GM12892 (cell line): ENCODE measurements around the gene TMC5.

Experiments used
- POLR2A ChIP-seq: IDR thresholded peaks from 2 replicates; pipeline ENCODE4 v1.6.1; 2011; ENCODE audit warnings: low read depth, low read length, control low read depth
- POLR2AphosphoS5 ChIP-seq: IDR thresholded peaks from 2 replicates; pipeline ENCODE4 v1.6.1; 2011; ENCODE audit warnings: low read depth, low read length, control low read depth
- TAF1 ChIP-seq: IDR thresholded peaks from 2 replicates; pipeline ENCODE4 v1.6.1; 2011; ENCODE audit warnings: low read depth, mild to moderate bottlenecking, control low read depth, low read length, borderline replicate concordance

DNA sequence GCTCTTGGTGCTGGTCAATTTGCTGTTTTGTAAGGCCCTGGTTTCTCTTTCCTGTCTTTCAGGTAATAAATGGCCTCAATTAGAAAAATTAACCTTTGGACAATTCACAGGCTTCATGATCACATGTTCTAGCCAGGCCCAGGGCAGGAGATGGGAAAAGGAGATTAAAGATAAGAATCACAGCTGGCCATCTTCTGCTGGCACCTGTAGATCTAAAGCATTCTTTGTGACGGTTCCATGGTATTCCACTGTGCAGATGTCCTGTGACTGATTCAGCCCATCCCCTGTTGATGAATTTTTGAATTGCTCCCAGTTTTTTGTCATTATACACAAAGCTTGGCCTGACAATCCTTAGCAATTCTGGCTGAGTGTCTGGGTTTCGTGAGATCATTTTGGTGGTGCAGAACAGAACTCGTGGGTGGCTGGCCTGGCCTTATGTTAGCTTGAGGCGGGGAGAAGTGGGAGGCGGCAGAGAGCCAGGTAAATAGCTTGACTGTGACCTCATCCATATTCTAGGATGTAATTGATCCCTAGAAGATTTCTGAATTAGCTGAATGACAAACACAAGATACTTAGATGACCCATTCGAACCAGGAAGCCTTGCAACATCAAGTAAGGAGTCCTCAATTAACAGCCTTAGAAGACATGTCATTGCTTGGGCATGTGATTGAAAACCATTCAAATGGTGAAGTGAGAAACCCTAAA lies 14.1 kb downstream of the TMC5 start:
- no peak for TF ChIP-seq TAF1
- TF ChIP-seq POLR2A, result no peak
- TF ChIP-seq POLR2AphosphoS5, result no peak
